Suprapubic skin (tissue), 4 donors: Measurements from ENCODE around the gene ZBTB22. TPM values are rescaled to one million over a fixed set of nuclear protein-coding genes. Genes with fewer than 3 reads are reported as not detected.

Source experiments
- DNase-seq, 2 donors: peaks; one replicate each; pipeline ENCODE4 v3.0.0-alpha.2; 2019; ENCODE audit warnings: low spot score in 2 of 2
- H3K27ac ChIP-seq: fragments of 200-600 bp; sonication (generic); one replicate; pipeline ENCODE4 v1.5.1; 2019
- H3K27me3 ChIP-seq: fragments of 200-600 bp; sonication (generic); one replicate; pipeline ENCODE4 v1.5.1; 2019
- H3K36me3 ChIP-seq: fragments of 200-600 bp; sonication (generic); one replicate; pipeline ENCODE4 v1.5.1; 2019
- H3K4me1 ChIP-seq: fragments of 200-600 bp; sonication (generic); one replicate; pipeline ENCODE4 v1.5.1; 2019
- H3K4me3 ChIP-seq: fragments of 200-600 bp; sonication (generic); one replicate; pipeline ENCODE4 v1.5.1; 2019; ENCODE audit warnings: mild to moderate bottlenecking
- H3K9me3 ChIP-seq: fragments of 200-600 bp; sonication (generic); one replicate; pipeline ENCODE4 v1.5.1; 2019
- CTCF ChIP-seq, 2 donors: fragments of 200-600 bp in 1 of 2; fragments of 450-650 bp in 1 of 2; sonication (generic) in 1 of 2; IDR thresholded peaks; one replicate each; pipeline ENCODE4 v1.5.1; 2016 to 2019; ENCODE audit warnings: antibody characterized with exemption in 2 of 2, mild to moderate bottlenecking in 1 of 2, moderate library complexity in 1 of 2
- EP300 ChIP-seq: sonication (generic); formaldehyde crosslinking; IDR thresholded peaks from one replicate; pipeline ENCODE4 v1.6.1; 2017; ENCODE audit warnings: antibody characterized with exemption
- POLR2A ChIP-seq, 2 donors: fragments of 450-650 bp; IDR thresholded peaks; one replicate each; pipeline ENCODE4 v1.6.1; 2017; ENCODE audit warnings: antibody characterized with exemption in 2 of 2, mild to moderate bottlenecking in 2 of 2, moderate library complexity in 2 of 2
- POLR2AphosphoS5 ChIP-seq, 3 donors: sonication (generic); formaldehyde crosslinking; IDR thresholded peaks; one replicate each; pipeline ENCODE4 v1.6.1; 2017; ENCODE audit warnings: antibody characterized with exemption in 3 of 3
- WGBS: methylation state at CpG from one replicate; pipeline ENCODE4 v1.1.5; 2018; 5-methylcytosine and 5-hydroxymethylcytosine counted together
- total RNA-seq, 4 donors: library from RNA; depleted of rRNA; stranded (reverse); fragments of >200 nt; gene quantifications; one replicate each; pipeline ENCODE4 v1.1.0, GENCODE V29; 2016

ZBTB22 gene
- total RNA-seq, 4 donors from 2014 or later: 32.1 to 36.8 (median 33.4) TPM

- no peaks in the 10 kb centered on the region for H3K9me3 ChIP-seq
- H3K27me3 ChIP-seq: no peaks in the 10 kb centered on the region
- no peak for TF ChIP-seq CTCF (IDR thresholded peaks at IDR 0.05)
- TF ChIP-seq EP300: no peak
- TF ChIP-seq POLR2A (IDR thresholded peaks at IDR 0.05): peak in 1 of 2 donors; percentile 8
- TF ChIP-seq POLR2AphosphoS5 (IDR thresholded peaks at IDR 0.05): peak in 1 of 3 donors; percentile 47
- WGBS: under 1% methylated on average over 10 of the region's 10 CpGs
- H3K27ac ChIP-seq: peak overlapping the region; percentile 96
- peaks cover 8% of the 10 kb centered on the region for H3K36me3 ChIP-seq
- DNase-seq: peak; percentile 86 to 91
- peak overlapping the region; percentile 81 for H3K4me3 ChIP-seq
- peaks cover 59% of the 10 kb centered on the region for H3K4me1 ChIP-seq
These were observed 3.0 kb downstream of the ZBTB22 start for GRCh38 chr6:33314515-33314942.

GRCh38 chr6:33313709-33314514, 3.6 kb downstream of the ZBTB22 start, which contains the start of gene TAPBP:
TSS of gene TAPBP (minus strand) at chr6:33314078. CDS start at chr6:33314041, 37 bp downstream.
- DNase-seq: peak; percentile 87
- peaks cover 2% of the 10 kb centered on the region for H3K36me3 ChIP-seq
- peak within 1 kb of the TSS; percentile 81 for H3K4me3 ChIP-seq
- H3K4me1 ChIP-seq: peaks cover 52% of the 10 kb centered on the region
- peak within 1 kb of the TSS; percentile 96 for H3K27ac ChIP-seq
- no peak for TF ChIP-seq CTCF (IDR thresholded peaks at IDR 0.05)
- no peak for TF ChIP-seq EP300
- no peak for TF ChIP-seq POLR2A (IDR thresholded peaks at IDR 0.05)
- peak; percentile 27 to 66 (median 62) for TF ChIP-seq POLR2AphosphoS5 (IDR thresholded peaks at IDR 0.05)
- no peaks in the 10 kb centered on the region for H3K27me3 ChIP-seq
- no peaks in the 10 kb centered on the region for H3K9me3 ChIP-seq
- WGBS: 3% methylated on average over 35 of the region's 47 CpGs

- no peaks in the 10 kb centered on the region for H3K27me3 ChIP-seq
- peak in 1 of 2 donors; percentile 80 for DNase-seq
- H3K36me3 ChIP-seq: peaks cover 4% of the 10 kb centered on the region
- TF ChIP-seq POLR2A (IDR thresholded peaks at IDR 0.05): peak in 1 of 2 donors; percentile 33
- TF ChIP-seq POLR2AphosphoS5 (IDR thresholded peaks at IDR 0.05): no peak
- peaks cover 46% of the 10 kb centered on the region for H3K4me1 ChIP-seq
- H3K4me3 ChIP-seq: peak overlapping the region; percentile 81
- H3K9me3 ChIP-seq: no peaks in the 10 kb centered on the region
- under 1% methylated on average over 28 of the region's 33 CpGs for WGBS
- H3K27ac ChIP-seq: peak overlapping the region; percentile 96
These were observed 4.3 kb downstream of the ZBTB22 start for GRCh38 chr6:33313105-33313708.

- no peaks in the 10 kb centered on the region for H3K9me3 ChIP-seq
- TF ChIP-seq POLR2AphosphoS5 (IDR thresholded peaks at IDR 0.05) (no peak), CTCF (IDR thresholded peaks at IDR 0.05) (no peak), EP300 (no peak), POLR2A (IDR thresholded peaks at IDR 0.05) (no peak)
- 3% methylated on average over 22 of the region's 29 CpGs for WGBS
- peak in 1 of 2 donors; percentile 84 for DNase-seq
- peaks cover 5% of the 10 kb centered on the region for H3K36me3 ChIP-seq
- H3K4me1 ChIP-seq: peaks cover 46% of the 10 kb centered on the region
- no peaks in the 10 kb centered on the region for H3K27me3 ChIP-seq
- peak overlapping the region; percentile 81 for H3K4me3 ChIP-seq
- H3K27ac ChIP-seq: peak overlapping the region; percentile 96
These were observed 5.0 kb downstream of the ZBTB22 start for GRCh38 chr6:33312361-33313104.

GRCh38 chr6:33306356-33306755, 11.2 kb downstream of the ZBTB22 start:
- H3K9me3 ChIP-seq: no peaks in the 10 kb centered on the region
- H3K36me3 ChIP-seq: peaks cover 48% of the 10 kb centered on the region
- WGBS: 85% methylated on average over 4 of the region's 4 CpGs
- no peak overlapping the region for H3K4me3 ChIP-seq
- DNase-seq: no peak
- no peaks in the 10 kb centered on the region for H3K27me3 ChIP-seq
- TF ChIP-seq EP300: no peak
- no peak for TF ChIP-seq POLR2AphosphoS5 (IDR thresholded peaks at IDR 0.05)
- TF ChIP-seq CTCF (IDR thresholded peaks at IDR 0.05): no peak
- no peak for TF ChIP-seq POLR2A (IDR thresholded peaks at IDR 0.05)
- H3K27ac ChIP-seq: no peak overlapping the region
- H3K4me1 ChIP-seq: peaks cover 14% of the 10 kb centered on the region
